GM18951 (cell line): Measurements from ENCODE around the gene KIF26B.
"Not testable (repeated sequence)": the region's sequence is repeated elsewhere in the genome, so short reads cannot be mapped to it uniquely, and the experiment has no call there.

ENCODE experiments used
- POLR2A ChIP-seq: IDR thresholded peaks from 4 replicates; pipeline ENCODE4 v1.6.1; 2011; ENCODE audit warnings: mild to moderate bottlenecking; ENCODE audit not compliant: insufficient read length, insufficient read depth; ENCODE audit errors: extremely low read depth
- in situ Hi-C: fragments of 300-500 bp; cut with MboI; formaldehyde crosslinking; loops from one replicate; pipeline ENCODE4 v1.12.0; 2022; ENCODE audit warnings: low sequenced_read_pairs, mixed read lengths, inconsistent platforms; ENCODE audit not compliant: unreplicated experiment

KIF26B gene

DNA sequence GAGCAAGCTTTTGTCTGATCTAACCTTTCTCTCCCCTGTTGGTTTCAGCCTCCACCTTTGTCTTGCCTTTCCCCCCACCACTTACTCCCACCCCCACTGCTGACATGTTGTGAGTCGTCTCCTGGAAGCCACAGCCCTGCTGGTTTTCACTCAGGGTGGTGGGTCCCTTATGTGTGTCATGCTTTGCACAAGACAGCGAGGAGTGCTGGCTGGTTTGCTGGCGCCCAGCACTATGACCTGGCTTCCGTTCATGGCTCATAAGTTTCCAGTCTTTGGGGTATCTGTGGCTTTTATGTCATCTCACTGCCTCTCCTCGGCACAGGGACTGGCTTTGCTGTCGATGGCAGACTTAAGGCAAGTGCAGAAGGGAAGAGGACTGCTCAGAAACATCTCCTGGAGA, 177.7 kb downstream of the KIF26B start:
- TF ChIP-seq POLR2A, result no peak
- in situ Hi-C loops, result no loop called here

DNA sequence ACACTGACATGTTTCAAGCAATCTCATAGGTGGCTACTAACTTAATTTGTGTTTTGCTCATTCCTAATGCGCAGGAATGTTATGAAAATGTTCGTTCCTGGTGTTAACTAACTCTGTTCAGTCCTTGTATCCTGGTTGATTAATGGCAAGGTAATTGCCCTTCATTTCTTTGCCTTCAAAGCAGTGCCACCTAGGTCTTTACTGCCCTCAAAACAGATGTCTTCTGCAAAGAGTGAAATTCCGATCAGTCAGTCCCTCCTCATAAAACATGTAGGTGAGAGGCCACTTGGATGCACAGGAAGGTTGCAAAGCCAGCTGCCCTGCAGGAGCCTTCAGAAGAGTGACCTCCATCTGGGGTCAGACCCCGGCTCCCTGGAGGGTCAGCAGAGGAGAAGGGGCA, 179.4 kb downstream of the KIF26B start:
- in situ Hi-C loops, result no loop called here
- no peak for TF ChIP-seq POLR2A

DNA sequence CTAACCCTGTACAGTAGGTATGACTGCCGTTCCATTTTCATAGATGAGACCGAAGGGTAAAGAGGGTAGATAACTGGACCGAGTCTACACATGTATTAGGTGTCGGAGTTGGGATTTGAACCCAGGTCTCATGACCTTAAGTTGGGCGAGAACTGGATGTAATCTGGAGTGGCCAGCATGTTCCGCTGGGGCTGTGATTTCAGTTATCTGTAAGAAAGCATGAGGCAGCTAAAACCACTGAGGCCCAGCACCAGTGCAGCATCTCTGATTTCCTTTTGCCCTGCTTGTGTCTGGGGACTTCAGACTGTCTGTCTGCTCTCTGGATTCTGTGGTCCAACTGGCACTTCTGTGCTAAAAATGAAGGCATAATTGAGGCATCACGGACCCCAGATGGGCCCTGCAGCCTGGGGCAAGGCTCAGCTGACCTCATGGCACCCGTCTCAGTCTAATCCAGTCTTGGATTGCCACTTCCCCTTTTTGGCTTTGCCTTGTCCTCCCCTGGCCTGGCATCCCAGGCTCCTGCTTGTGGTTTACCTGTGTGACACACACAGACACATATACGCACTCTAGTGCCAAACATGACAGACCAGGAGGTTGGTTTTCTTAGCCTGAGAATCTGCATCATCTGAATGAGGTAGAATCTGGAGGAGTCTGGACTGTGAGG, 180.2 kb downstream of the KIF26B start:
- TF ChIP-seq POLR2A, result no peak
- in situ Hi-C loops, result no loop called here

DNA sequence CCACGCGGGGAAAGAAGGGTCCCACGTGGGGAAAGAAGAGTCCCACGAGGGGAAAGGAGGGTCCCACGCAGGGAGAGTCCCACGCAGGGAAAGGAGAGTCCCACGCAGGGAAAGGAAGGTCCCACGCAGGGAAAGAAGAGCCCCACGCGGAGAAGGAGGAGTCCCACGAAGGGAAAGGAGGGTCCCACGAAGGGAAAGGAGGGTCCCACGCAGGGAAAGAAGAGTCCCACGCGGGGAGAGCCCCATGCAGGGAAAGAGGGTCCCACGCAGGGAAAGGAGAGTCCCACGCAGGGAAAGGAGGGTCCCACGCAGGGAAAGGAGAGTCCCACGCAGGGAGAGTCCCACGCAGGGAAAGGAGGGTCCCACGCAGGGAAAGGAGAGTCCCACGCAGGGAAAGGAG, 180.9 kb downstream of the KIF26B start:
- in situ Hi-C loops, result not testable (repeated sequence)

DNA sequence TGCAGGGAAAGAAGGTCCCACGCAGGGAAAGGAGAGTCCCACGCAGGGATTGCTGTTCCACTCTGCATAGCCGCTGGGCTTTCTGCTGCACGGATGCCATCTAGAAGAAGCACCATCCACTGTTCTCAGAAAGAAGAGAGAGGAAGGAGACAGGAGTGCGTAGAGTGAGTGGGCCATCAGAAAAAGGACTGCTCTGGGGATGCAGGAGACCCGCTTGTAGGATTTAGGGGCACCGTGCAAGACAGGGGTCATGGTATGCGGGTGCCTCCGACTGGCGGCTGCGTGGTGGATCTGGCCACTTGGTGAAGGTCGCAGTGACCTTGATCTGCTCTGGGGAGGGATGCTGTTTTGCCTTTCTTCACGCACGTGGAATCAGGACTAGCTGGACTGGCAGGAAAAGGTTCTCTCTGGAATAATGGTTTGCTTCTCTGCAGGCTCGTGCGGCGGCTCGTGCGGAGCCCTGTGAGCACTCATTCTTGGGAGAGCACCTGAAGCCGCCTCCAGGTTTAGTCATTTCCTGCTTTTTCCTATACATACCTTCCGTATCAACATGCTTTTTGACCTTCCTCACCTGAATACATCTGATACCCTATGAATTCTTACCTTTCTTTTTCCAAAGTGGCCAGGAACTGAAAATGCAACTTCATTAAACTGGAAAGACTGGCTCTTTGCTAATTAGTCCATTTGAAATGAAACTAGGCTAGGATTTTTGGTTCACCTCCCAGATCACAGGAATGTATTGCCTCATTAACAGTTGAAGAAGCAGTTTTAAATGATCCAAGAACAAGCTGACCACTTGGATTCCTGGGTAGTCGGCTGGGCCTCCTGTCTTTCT, 181.6 kb downstream of the KIF26B start:
- in situ Hi-C loops, result no loop called here
- no peak for TF ChIP-seq POLR2A

DNA sequence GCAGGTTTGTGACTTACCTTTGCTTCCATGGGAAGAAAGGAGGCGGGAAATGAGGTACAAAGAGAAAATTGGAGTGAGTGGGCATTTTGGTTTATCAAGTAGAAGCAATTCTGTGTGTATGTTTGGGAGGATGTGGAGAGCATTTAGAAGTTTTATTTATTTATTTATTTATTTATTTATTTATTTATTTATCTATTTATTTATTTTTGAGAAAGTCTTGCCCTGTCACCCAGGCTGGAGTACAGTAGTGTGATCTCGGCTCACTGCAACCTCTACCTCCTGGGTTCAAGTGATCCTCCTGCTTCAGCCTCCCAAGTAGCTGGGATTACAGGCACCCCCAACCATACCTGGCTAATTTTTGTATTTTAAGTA, 182.2 kb downstream of the KIF26B start:
- in situ Hi-C loops, result not testable (repeated sequence)

DNA sequence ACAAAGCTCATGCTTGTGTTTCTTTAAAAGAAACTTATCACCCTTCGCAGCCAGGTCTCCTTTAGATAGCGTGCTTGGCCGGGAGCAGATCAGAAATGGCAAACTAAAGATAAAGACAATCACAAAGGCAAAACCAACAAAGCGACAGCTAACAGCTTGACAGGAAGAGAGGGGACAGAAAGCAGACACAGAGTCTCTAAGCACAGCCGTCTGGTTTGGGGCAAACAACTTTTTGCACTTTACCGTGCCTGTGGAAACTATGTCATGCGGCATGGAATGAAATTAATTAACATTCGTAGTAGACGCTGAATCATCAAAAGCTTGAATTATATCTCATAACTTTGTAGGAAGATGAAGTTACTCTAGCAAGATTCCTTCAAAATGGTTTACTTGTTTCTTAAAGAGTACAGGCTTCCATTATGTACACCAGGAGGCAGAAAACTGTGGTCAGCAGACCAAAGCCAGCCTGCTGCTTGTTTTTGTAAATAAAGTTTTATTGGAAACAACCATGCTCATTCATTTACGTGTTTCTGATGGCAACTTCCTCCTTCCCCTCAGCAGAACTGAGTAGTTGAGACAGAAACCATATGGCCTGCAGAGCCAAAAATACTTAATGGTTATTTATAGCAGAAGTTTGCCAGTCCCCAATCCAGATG, 183.2 kb downstream of the KIF26B start:
- in situ Hi-C loops, result no loop called here
- no peak for TF ChIP-seq POLR2A

DNA sequence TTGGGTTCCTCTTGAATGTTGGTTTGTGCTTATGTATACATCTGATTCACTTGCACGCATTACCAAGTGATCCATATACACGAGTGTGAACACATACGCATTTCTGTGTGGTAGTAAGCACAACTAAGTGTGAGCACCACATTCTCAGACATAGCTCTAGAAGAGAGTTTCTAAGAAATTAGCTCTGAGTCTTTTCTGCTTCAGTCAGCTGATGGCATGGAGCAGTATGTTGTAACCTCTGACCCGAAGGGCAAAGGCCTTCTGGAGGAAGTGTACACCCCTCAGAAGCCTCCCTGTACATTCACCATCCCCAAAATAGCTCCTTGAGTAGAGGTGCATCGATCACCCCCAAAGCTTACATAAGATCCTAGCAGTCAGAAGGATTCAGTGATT, 183.7 kb downstream of the KIF26B start:
- TF ChIP-seq POLR2A, result no peak
- in situ Hi-C loops, result no loop called here

DNA sequence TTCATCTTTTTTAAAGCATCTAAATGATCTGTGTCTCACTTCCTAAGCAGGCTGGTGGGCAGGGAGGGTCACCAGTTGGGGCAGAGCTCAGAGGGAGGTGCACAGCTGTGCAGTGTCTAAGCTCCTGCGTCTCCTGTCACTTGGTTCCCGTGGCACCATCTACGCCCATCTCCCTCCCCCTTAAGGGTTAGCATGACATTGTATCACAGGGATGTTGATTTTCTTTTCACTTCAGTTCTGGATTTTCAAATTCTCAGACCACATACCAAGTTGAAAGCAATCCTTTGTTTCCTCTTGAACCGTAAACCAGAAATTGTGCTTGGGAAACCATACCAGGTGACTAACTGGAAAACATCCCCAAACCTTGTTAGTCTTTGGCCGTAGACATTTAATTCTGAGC, 187.0 kb downstream of the KIF26B start:
- no peak for TF ChIP-seq POLR2A
- in situ Hi-C loops, result no loop called here

GRCh38 chr1:245345191-245345884, 190.6 kb downstream of the KIF26B start:
- in situ Hi-C loops, result no loop called here
- no peak for TF ChIP-seq POLR2A

GRCh38 chr1:245348626-245349025, 193.8 kb downstream of the KIF26B start:
- in situ Hi-C loops, result no loop called here

GRCh38 chr1:245353411-245353810, 198.6 kb downstream of the KIF26B start:
- no peak for TF ChIP-seq POLR2A
- in situ Hi-C loops, result no loop called here

More at GRCh38 chr1:245348626-245349025, 193.8 kb downstream of the KIF26B start:
- TF ChIP-seq POLR2A, result no peak

- in situ Hi-C loops, result no loop called here
- TF ChIP-seq POLR2A, result no peak
Observed at GRCh38 chr1:245353915-245354775, 199.4 kb downstream of the KIF26B start.

GRCh38 chr1:245355851-245356630, 201.3 kb downstream of the KIF26B start:
- in situ Hi-C loops, result not testable (repeated sequence)
